Measurements from ENCODE around the gene ITCH.
"Not testable (repeated sequence)": the region's sequence is repeated elsewhere in the genome, so short reads cannot be mapped to it uniquely, and the experiment has no call there.

The ITCH gene

GRCh38 chr20:34382877-34383455 lies 19.9 kb downstream of the ITCH start:
- not testable (repeated sequence) for DNase-seq

GRCh38 chr20:34385464-34385863 lies 22.4 kb downstream of the ITCH start:
- no peak for DNase-seq

GRCh38 chr20:34388000-34388399 lies 24.9 kb downstream of the ITCH start:
- no peak for DNase-seq

GRCh38 chr20:34388678-34389077 lies 25.6 kb downstream of the ITCH start:
- DNase-seq, result no peak

GRCh38 chr20:34389206-34389953 lies 26.3 kb downstream of the ITCH start:
- peak in 1 of 2 experiments; percentile 26 for DNase-seq

GRCh38 chr20:34389954-34390555 lies 27.0 kb downstream of the ITCH start:
- no peak for DNase-seq

GRCh38 chr20:34396408-34396807 lies 33.3 kb downstream of the ITCH start:
- no peak for DNase-seq

GRCh38 chr20:34397096-34397495 lies 34.0 kb downstream of the ITCH start:
- DNase-seq, result no peak

GRCh38 chr20:34400776-34401175 lies 37.7 kb downstream of the ITCH start:
- not testable (repeated sequence) for DNase-seq

GRCh38 chr20:34401741-34402455 lies 38.8 kb downstream of the ITCH start:
- no peak for DNase-seq

- no peak for DNase-seq
Observed at GRCh38 chr20:34402461-34402860, 39.4 kb downstream of the ITCH start.

- no peak for DNase-seq
Observed at GRCh38 chr20:34403063-34403827, 40.2 kb downstream of the ITCH start.

- DNase-seq, result no peak
Observed at GRCh38 chr20:34403908-34404307, 40.8 kb downstream of the ITCH start.

GRCh38 chr20:34404803-34405202 lies 41.7 kb downstream of the ITCH start:
- DNase-seq, result no peak

GRCh38 chr20:34405247-34405651 lies 42.2 kb downstream of the ITCH start:
- DNase-seq, result not testable (repeated sequence)

- not testable (repeated sequence) for DNase-seq
Observed at GRCh38 chr20:34405942-34406341, 42.9 kb downstream of the ITCH start.

GRCh38 chr20:34407962-34408474 lies 44.9 kb downstream of the ITCH start:
- DNase-seq, result no peak

GRCh38 chr20:34410336-34410735 lies 47.3 kb downstream of the ITCH start:
- DNase-seq, result no peak

GRCh38 chr20:34412453-34412852 lies 49.4 kb downstream of the ITCH start:
- no peak for DNase-seq

GRCh38 chr20:34414525-34414924 lies 51.5 kb downstream of the ITCH start:
- not testable (repeated sequence) for DNase-seq

GRCh38 chr20:34415079-34415478 lies 52.0 kb downstream of the ITCH start:
- DNase-seq, result no peak

GRCh38 chr20:34420146-34420545 lies 57.1 kb downstream of the ITCH start:
- DNase-seq, result no peak

- DNase-seq, result no peak
Observed at GRCh38 chr20:34420975-34421374, 57.9 kb downstream of the ITCH start.
